Measurements from ENCODE around the gene ALLC. TPM values are rescaled to one million over a fixed set of nuclear protein-coding genes. Genes with fewer than 3 reads are reported as not detected.
"Not testable (repeated sequence)": the region's sequence is repeated elsewhere in the genome, so short reads cannot be mapped to it uniquely, and the experiment has no call there.

ALLC gene
- total and polyA plus RNA-seq, 8 donors, result not detected

GRCh38 chr2:3616435-3617197 lies 41.4 kb upstream of the ALLC start:
- H3K9me3 ChIP-seq, result peaks cover 0 to 17% (median 0%) of the 10 kb centered on the region in 4 donors
- H3K27me3 ChIP-seq; H3K27ac ChIP-seq; H3K36me3 ChIP-seq; H3K4me1 ChIP-seq; intact Hi-C loops (cut with DNase I; ENCODE audit: low total_unique reads); H3K4me3 ChIP-seq: not testable (repeated sequence)
- peak in 1 of 2 donors; percentile 4 for DNase-seq
- WGBS, 5 donors, result 94 to 98% (median 95%) methylated on average over 21 to 25 of the region's 25 CpGs

GRCh38 chr2:3617198-3617890 lies 40.7 kb upstream of the ALLC start:
- intact Hi-C loops (cut with DNase I; ENCODE audit: low total_unique reads), result no loop called here

GRCh38 chr2:3618367-3618766 lies 39.6 kb upstream of the ALLC start:
- Histone ChIP-seq H3K4me3 (no peak overlapping the region), H3K4me1 (no peaks in the 10 kb centered on the region), H3K27ac (no peak overlapping the region), H3K27me3 (no peaks in the 10 kb centered on the region), H3K9me3 (peaks cover 0 to 17% (median 0%) of the 10 kb centered on the region in 4 donors), H3K36me3 (no peaks in the 10 kb centered on the region)
- no peak for DNase-seq
- TF ChIP-seq POLR2AphosphoS5 (IDR thresholded peaks at IDR 0.05) (no peak), POLR2A (IDR thresholded peaks at IDR 0.05) (no peak), CTCF (IDR thresholded peaks at IDR 0.05) (no peak), EP300 (IDR thresholded peaks at IDR 0.05) (no peak)
- intact Hi-C loops (cut with DNase I; ENCODE audit: low total_unique reads), result no loop called here

More at GRCh38 chr2:3617198-3617890, 40.7 kb upstream of the ALLC start:
- Histone ChIP-seq H3K4me1 (no peaks in the 10 kb centered on the region), H3K9me3 (peaks cover 0 to 17% (median 0%) of the 10 kb centered on the region in 4 donors), H3K27ac (no peak overlapping the region), H3K36me3 (no peaks in the 10 kb centered on the region), H3K27me3 (no peaks in the 10 kb centered on the region), H3K4me3 (no peak overlapping the region)
- WGBS, 5 donors, result 94 to 98% (median 96%) methylated on average over 21 of the region's 21 CpGs
- peak in 1 of 2 donors; percentile 13 for DNase-seq
- TF ChIP-seq EP300 (IDR thresholded peaks at IDR 0.05) (no peak), POLR2AphosphoS5 (IDR thresholded peaks at IDR 0.05) (no peak), CTCF (IDR thresholded peaks at IDR 0.05) (no peak), POLR2A (IDR thresholded peaks at IDR 0.05) (no peak)

GRCh38 chr2:3619033-3619432 lies 39.0 kb upstream of the ALLC start:
- no peak overlapping the region for H3K4me3 ChIP-seq
- DNase-seq, result no peak
- H3K27ac ChIP-seq, result no peak overlapping the region
- peaks cover 0 to 20% (median 0%) of the 10 kb centered on the region in 4 donors for H3K9me3 ChIP-seq
- H3K36me3 ChIP-seq, result no peaks in the 10 kb centered on the region
- intact Hi-C loops (cut with DNase I; ENCODE audit: low total_unique reads), result no loop called here
- no peaks in the 10 kb centered on the region for H3K27me3 ChIP-seq
- 86 to 98% (median 91%) methylated on average over 2 of the region's 2 CpGs for WGBS, 5 donors
- TF ChIP-seq CTCF (IDR thresholded peaks at IDR 0.05), result no peak
- H3K4me1 ChIP-seq, result no peaks in the 10 kb centered on the region

- intact Hi-C loops (cut with DNase I; ENCODE audit: low total_unique reads); DNase-seq: not testable (repeated sequence)
- 91 to 98% (median 97%) methylated on average over 9 of the region's 9 CpGs for WGBS, 5 donors
These were observed 38.3 kb upstream of the ALLC start for GRCh38 chr2:3619661-3620060.

More at GRCh38 chr2:3619661-3620060, 38.3 kb upstream of the ALLC start:
- H3K27ac ChIP-seq, H3K27me3 ChIP-seq, H3K36me3 ChIP-seq, H3K4me1 ChIP-seq, H3K4me3 ChIP-seq: not testable (repeated sequence)
- H3K9me3 ChIP-seq, result peaks cover 0 to 18% (median 0%) of the 10 kb centered on the region in 4 donors
